Activated T-helper 1 cell treated with Interleukin-2 at 50 U/mL for 16 hours (primary cell): Measurements from ENCODE around the gene KCNAB2.

Experiments
- DNase-seq: peaks from one replicate; pipeline ENCODE4 v3.0.0-alpha.2; 2020; ENCODE audit warnings: low read depth

The KCNAB2 gene

GRCh38 chr1:6097824-6098223 lies 52.1 kb downstream of the KCNAB2 start:
- DNase-seq: no peak

- no peak for DNase-seq
Observed at GRCh38 chr1:6098303-6099215, 52.9 kb downstream of the KCNAB2 start.

DNA sequence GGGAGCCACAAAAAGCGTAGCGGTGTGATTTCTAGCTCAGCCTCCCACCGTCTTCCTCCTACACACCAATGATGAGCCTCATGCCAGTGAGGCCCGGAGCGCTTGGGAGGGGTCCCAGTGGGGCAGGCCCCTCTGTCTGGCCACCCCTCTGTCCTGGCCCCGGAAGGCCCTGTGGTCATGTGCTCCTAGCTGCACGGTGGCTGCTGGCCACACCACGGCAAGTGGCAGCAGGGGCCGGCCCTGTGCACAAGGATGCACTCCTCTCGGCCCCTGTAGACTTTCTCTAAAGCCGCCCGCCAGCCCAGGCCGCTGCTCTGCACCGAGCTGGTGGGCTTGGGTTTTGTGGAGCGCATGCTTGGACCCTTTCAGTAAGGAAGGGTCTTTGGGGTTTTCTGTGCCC lies 53.6 kb downstream of the KCNAB2 start:
- DNase-seq: no peak

- DNase-seq: no peak
Observed at GRCh38 chr1:6099787-6100765, 54.4 kb downstream of the KCNAB2 start.

- no peak for DNase-seq
Observed at GRCh38 chr1:6100861-6101783, 55.4 kb downstream of the KCNAB2 start.

DNA sequence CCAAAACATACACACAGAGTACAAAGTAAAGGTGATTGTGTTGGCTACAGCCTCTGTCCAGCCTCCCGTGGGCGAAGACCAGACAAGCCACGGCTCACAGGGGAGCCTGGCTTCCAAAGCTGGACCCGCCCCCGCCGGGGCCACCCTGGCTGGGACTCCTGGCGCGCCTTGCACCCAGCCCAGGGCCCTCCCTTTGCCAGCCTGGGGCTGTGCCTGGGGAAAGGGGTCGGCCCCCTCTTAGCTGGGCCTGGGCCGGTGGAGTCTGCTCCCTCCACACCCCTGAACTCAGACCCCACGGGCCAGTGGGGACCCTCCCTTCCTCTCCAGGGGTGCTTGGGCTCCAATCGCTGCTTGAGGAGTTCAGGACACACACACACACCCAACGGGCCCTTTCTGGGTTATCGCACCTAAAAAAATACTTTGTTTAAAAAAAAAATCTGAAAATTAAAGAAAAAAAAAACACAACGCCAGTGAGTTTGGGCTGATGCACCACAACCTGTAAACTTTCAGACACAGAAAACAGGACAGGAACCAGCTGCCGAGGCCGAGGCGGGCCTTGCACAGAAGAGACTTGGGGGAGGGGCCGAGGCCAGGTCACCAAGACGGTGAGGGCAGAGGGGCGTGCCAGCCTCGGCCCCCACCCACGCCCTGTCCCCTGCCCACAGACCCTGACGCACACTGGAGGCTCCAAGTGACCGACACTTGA lies 56.3 kb downstream of the KCNAB2 start:
- no peak for DNase-seq

GRCh38 chr1:6102532-6102845 lies 56.8 kb downstream of the KCNAB2 start:
- no peak for DNase-seq

DNA sequence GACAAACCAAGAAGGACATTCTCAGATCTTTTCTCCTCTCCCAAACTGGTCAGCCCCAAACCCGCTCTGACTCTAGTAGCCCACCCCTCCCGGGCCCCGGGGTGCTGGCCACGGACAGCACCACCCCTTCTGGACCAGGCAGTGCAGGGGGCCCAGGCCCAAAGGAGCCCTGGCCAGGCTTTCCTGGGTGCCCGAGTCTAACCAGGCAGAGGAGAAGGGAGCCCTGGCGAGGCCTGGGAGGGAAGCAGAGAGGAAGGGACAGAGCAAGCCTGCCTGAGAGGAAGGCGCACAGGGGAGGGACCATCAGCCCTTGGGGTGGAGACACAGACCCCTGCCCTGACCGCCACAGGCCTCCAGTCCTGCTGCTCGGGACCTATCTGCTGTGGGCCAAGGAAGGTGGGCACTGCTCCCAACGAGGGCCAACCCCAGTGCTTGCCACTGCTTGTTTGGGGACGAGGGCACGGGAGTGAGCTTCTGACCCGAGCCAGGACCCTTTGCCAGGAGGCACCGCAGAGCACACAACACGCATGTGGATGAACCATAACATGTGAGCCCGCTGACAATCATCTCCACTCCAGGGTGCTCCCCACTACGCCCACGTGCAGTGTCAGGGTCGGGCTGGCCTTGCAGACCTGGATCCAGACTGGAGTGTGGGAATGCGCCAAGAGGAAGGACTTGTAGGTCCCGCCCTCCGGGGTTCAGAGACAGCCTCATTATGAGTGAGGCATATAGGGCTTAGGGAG lies 57.6 kb downstream of the KCNAB2 start:
- DNase-seq: no peak

DNA sequence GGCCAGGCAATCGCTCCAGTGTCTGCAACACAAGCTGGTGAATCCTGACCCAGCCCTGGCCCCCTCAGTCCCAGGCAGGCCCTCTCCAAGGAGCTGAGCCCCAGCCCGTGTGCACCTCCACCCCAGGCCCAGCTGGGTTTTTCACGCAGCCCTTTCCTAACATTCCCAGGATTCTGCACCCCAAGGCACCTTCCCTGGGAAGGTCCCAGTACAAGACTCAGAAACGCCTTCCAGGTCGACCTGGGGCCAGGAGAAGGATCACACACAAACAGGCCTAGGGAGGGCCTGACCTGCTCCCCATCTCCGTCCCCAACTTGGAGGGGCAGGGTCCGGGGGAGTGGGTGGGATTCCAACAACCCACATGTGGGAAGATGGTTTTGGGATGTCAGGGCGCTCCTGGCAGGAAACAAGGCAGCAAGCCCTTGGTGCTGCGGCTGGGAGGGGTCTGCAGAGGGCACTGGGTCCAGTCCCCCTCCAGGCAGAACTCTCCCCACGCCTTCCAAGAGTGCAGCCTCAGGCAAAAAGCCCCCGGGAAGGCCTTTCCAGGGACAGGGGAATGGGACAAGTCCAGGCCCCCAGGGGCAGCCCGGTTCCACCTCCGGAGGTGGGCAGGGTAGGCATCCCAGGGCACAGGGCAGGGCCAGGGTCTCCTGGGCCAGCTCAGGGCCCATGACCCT lies 58.3 kb downstream of the KCNAB2 start:
- DNase-seq: no peak

DNA sequence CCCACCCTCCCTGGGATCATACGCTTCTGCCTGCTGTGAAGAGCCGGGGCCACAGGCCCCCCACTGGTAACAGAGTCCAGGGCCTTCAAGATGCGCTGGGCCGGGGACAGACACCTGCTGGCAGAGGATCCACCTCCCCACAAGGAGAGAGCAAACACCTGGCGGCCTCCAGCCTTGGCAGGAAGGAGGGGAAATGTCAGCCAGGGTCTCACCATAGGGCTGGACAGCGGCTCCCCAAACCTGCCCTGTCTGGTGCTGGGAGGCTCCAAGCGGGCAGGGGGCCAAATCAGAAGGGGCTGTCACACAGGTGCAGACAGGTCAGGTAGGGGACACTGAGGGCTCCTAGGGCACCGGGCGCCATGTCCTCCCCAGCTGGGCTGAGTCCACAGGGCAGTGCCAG lies 58.9 kb downstream of the KCNAB2 start:
- DNase-seq: no peak

- DNase-seq: no peak
Observed at GRCh38 chr1:6105218-6105679, 59.6 kb downstream of the KCNAB2 start.

DNA sequence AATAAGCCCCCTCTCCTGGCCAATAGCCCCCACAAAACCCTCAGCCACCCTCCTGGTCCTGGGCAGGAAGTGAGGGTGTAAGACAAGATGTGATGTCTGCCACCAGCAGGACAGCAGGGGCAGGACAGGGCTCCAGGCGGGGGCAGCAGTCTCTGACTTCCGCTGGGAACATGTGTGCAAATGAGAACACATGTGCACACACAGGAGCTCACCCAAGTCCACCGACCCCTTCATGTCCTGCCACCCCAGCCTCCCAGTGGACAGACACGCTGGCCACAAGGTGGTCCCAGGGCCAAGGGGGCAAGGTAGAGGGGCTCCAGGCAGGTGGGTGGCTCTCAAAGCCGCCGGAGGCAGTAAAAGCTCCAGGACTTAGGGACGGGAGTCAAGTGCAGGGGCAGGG lies 60.1 kb downstream of the KCNAB2 start:
- DNase-seq: no peak

DNA sequence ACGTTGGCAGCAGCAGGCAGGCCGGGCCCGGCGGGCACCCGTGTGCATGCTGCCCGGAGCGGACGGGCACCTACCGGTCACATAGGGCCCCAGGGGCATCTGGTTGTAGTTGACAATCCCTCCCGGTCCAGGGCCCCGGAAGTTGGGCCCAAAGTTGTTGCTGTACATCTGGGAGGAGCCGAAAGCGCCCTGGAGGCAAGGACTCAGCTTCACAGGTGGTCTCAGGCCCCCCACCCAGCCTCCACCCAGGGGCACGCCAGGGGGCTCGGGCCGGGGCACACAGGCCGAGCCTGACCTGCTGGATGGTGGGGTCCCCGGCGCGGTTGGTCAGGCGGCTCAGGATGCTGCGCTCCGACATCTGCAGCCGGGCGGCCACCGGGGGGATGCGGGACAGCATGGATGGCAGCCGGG lies 60.6 kb downstream of the KCNAB2 start:
- no peak for DNase-seq

- DNase-seq: no peak
Observed at GRCh38 chr1:6106977-6107376, 61.3 kb downstream of the KCNAB2 start.

DNA sequence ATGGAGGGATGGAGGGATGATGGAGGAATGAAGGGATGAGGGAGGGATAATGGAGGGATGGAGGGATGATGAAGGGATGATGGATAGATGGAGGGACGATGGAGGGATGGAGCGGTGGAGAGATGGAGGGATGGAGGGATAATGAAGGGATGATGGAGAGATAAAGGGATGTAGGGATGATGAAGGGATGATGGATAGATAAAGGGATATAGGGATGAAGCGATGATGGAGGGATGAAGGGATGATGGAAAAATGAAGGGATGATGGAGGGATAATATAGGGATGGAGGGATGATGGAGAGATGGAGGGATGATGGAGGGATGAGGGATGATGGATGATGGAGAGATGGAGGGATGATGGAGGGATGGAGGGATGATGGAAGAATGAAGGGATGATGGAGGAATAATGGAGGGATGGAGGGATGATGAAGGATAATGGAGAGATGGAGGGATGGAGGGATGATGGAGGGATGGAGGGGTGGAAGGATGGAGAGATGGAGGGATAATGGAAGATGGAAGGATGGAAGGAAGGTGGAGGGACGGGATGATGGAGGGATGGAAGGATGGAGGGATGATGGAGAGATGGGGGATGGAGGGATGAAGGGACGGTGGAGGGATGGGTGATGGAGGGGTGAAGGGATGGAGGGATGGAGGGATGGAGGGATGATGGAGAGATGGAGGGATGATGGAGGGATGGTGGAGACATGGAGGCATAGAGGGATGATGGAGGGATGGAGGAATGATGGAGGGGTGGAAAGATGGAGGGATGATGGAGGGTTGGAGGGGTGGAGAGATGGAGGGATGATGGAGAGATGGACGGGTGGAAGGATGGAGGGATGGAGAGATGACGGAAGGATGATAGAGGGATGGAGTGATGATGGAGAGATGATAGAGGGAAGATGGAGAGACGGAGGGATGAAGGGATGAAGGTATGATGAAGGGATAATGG lies 62.0 kb downstream of the KCNAB2 start:
- DNase-seq: no peak

GRCh38 chr1:6108476-6108875 lies 62.8 kb downstream of the KCNAB2 start:
- no peak for DNase-seq

DNA sequence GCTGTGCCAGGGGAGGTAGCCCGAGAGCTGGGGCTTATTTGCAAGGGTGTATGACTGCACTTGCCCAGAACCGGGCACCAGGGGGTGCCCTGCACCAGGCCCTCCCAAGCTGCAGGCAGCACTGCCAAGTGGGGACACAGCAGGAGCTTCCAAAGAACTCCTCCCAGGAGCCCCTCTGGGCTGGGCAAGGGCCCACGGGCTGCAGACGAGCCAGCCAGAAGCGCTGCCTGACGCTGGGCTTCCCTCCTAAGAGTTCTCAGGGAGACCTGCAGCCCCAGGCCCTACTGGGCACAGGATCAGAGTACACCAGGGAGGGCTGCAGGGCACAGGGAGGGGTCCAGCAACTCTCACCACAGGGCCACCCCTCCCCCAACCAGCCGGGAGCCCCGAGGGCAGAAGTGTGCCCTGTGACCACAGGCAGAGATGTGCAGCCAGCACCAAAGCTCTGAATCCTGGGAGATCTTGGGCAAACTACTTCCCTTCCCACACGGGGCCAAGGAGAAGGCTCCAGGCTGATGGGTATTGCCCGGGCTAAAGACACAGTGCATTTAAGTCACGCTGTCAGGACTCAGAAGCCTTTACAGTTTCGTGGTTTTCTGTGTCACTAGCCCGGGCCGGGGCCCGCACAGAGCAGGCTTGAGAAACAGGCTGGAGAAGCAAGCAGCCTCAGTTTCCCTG lies 63.4 kb downstream of the KCNAB2 start:
- DNase-seq: no peak

DNA sequence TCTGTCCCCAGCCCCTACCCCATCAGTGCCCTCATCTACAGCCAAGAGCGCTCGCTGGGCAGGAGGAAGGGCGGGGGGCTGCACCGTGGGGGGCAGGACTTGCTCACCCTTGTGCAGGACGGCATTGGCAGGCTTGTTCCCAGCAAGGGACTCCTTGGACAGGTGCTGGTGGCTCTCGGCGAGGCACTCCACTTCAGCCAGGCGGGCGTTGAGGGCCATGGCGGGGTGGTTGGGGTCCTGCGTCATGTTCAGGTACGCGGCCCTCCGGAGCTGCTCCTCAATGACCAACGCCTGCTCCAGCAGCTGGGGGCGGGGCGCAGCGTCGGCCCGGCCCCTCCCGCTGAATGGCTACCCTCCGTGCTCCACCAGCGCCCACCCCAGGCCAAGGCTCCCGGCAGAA lies 64.0 kb downstream of the KCNAB2 start:
- no peak for DNase-seq
